ENCODE data around the gene COX15. TPM values are rescaled to one million over a fixed set of nuclear protein-coding genes. Genes with fewer than 3 reads are reported as not detected.
A peak's percentile ranks its signal among the peaks of the same experiment; 100 is the strongest.

The COX15 gene
- total and polyA plus RNA-seq, 2 donors (not counting 3 experiments of a cell fraction or from before 2014, with no cell fraction given) = 16.6 to 34.6 TPM

GRCh38 chr10:99754670-99755069, 22.7 kb upstream of the COX15 start:
- intact Hi-C loops (cut with micrococcal nuclease) = no loop called here
- no peak overlapping the region for H3K9ac ChIP-seq (replicated peaks; ENCODE audit: extremely low read depth, insufficient read depth, low read length)
- dilution Hi-C loops (cut with MboI; ENCODE audit: extremely low pct_ligation_motif_present, low sequenced_read_pairs) = loop anchor here (10.0 kb wide), 1 partner anchor 50 kb away; no protein-coding TSS in a partner anchor
- ChIA-PET POLR2A (no interaction called here), CTCF (interaction anchor here (1.0 kb wide), 2 partner anchors 38 to 91 kb away, joined by 3 to 5 read pairs; no protein-coding TSS in a partner anchor)
- H3K4me1 ChIP-seq (ENCODE audit: control insufficient read depth, extremely low read depth, insufficient read depth, low read length) = no peaks in the 10 kb centered on the region
- no peak overlapping the region for H2AFZ ChIP-seq (ENCODE audit: low read depth, low read length)
- H3K79me2 ChIP-seq (ENCODE audit: control insufficient read depth, insufficient read depth, low read length) = no peaks in the 10 kb centered on the region
- no peak overlapping the region for H3K4me3 ChIP-seq (replicated peaks in 1 of 3; ENCODE audit: insufficient read depth in 1 of 3, low read depth in 1 of 3, low read length in 3 of 3)
- DNase-seq (ENCODE audit: low read depth, low spot score) (peak; percentile 14), FAIRE-seq (no peak)
- H3K9me3 ChIP-seq (replicated peaks; ENCODE audit: control insufficient read depth, insufficient read depth, low read length) = no peaks in the 10 kb centered on the region
- H3K9me1 ChIP-seq (replicated peaks; ENCODE audit: control insufficient read depth, extremely low read depth, insufficient read depth, low read length) = no peaks in the 10 kb centered on the region
- no peaks in the 10 kb centered on the region for H3K27me3 ChIP-seq (ENCODE audit: control insufficient read depth in 2 of 2, insufficient read depth in 2 of 2, low read length in 2 of 2)
- H3K4me2 ChIP-seq (ENCODE audit: insufficient read depth, low read length) = no peak overlapping the region
- peak; percentile 58 for TF ChIP-seq FOS (IDR thresholded peaks at IDR 0.05; ENCODE audit: borderline replicate concordance, insufficient read depth, low read length)
- no peak for TF ChIP-seq MYC (IDR thresholded peaks at IDR 0.05; ENCODE audit: low read depth, low read length)
- no peak for TF ChIP-seq JUN (IDR thresholded peaks at IDR 0.05; ENCODE audit: borderline replicate concordance, insufficient read depth, insufficient read length, low read depth)
- TF ChIP-seq POLR2AphosphoS5 (IDR thresholded peaks at IDR 0.05; ENCODE audit: insufficient read depth, low read depth, low read length) = no peak
- no peaks in the 10 kb centered on the region for H4K20me1 ChIP-seq (replicated peaks; ENCODE audit: control insufficient read depth, extremely low read depth, insufficient read depth, low read length)
- BruUV-seq (replicated peaks) = no TSS peak
- no peak overlapping the region for H3K27ac ChIP-seq (ENCODE audit: insufficient read depth, low read depth, low read length)
- H3K36me3 ChIP-seq (ENCODE audit: control insufficient read depth in 2 of 2, extremely low read depth in 1 of 2, insufficient read depth in 2 of 2, low read length in 2 of 2) = peaks cover 8 to 11% of the 10 kb centered on the region in 2 experiments

- Histone ChIP-seq H3K9me3 (replicated peaks; ENCODE audit: control insufficient read depth, insufficient read depth, low read length) (no peaks in the 10 kb centered on the region), H3K9ac (replicated peaks; ENCODE audit: extremely low read depth, insufficient read depth, low read length) (no peak overlapping the region), H3K4me2 (ENCODE audit: insufficient read depth, low read length) (no peak overlapping the region), H3K27ac (ENCODE audit: insufficient read depth, low read depth, low read length) (no peak overlapping the region), H3K36me3 (ENCODE audit: control insufficient read depth in 2 of 2, extremely low read depth in 1 of 2, insufficient read depth in 2 of 2, low read length in 2 of 2) (peaks cover 9 to 14% of the 10 kb centered on the region in 2 experiments), H4K20me1 (replicated peaks; ENCODE audit: control insufficient read depth, extremely low read depth, insufficient read depth, low read length) (no peaks in the 10 kb centered on the region), H3K27me3 (ENCODE audit: control insufficient read depth in 2 of 2, insufficient read depth in 2 of 2, low read length in 2 of 2) (no peaks in the 10 kb centered on the region), H3K9me1 (replicated peaks; ENCODE audit: control insufficient read depth, extremely low read depth, insufficient read depth, low read length) (no peaks in the 10 kb centered on the region), H3K4me1 (ENCODE audit: control insufficient read depth, extremely low read depth, insufficient read depth, low read length) (no peaks in the 10 kb centered on the region), H2AFZ (ENCODE audit: low read depth, low read length) (no peak overlapping the region), H3K79me2 (ENCODE audit: control insufficient read depth, insufficient read depth, low read length) (peaks cover 1% of the 10 kb centered on the region), H3K4me3 (replicated peaks in 1 of 3; ENCODE audit: insufficient read depth in 1 of 3, low read depth in 1 of 3, low read length in 3 of 3) (no peak overlapping the region)
- POLR2A ChIA-PET = no interaction called here
- dilution Hi-C loops (cut with MboI; ENCODE audit: extremely low pct_ligation_motif_present, low sequenced_read_pairs) (loop anchor here (10.0 kb wide), 1 partner anchor 54 kb away; no protein-coding TSS in a partner anchor), intact Hi-C loops (cut with micrococcal nuclease) (no loop called here)
- DNase-seq (ENCODE audit: low read depth, low spot score) = no peak
- no peak for TF ChIP-seq MYC (IDR thresholded peaks at IDR 0.05; ENCODE audit: low read depth, low read length)
- no peak for TF ChIP-seq CTCF (IDR thresholded peaks at IDR 0.05; ENCODE audit: extremely low read depth in 1 of 2, insufficient read depth in 1 of 2, low read depth in 1 of 2, low read length in 2 of 2)
- no peak for TF ChIP-seq POLR2A (IDR thresholded peaks at IDR 0.05; ENCODE audit: low read depth, low read length)
- no peak for TF ChIP-seq POLR2AphosphoS5 (IDR thresholded peaks at IDR 0.05; ENCODE audit: insufficient read depth, low read depth, low read length)
- no peak for TF ChIP-seq GATA2 (IDR thresholded peaks at IDR 0.05; ENCODE audit: insufficient read depth, insufficient read length, low read depth, low read length)
- TF ChIP-seq EZH2 (IDR thresholded peaks at IDR 0.05; ENCODE audit: borderline replicate concordance, low read depth, low read length, severe bottlenecking) = no peak
- no peak for TF ChIP-seq FOS (IDR thresholded peaks at IDR 0.05; ENCODE audit: borderline replicate concordance, insufficient read depth, low read length)
- no peak for TF ChIP-seq JUN (IDR thresholded peaks at IDR 0.05; ENCODE audit: borderline replicate concordance, insufficient read depth, insufficient read length, low read depth)
- TF ChIP-seq MAX (IDR thresholded peaks at IDR 0.05; ENCODE audit: insufficient read depth, insufficient read length) = no peak
- CTCF ChIA-PET = no interaction called here
- no TSS peak for BruUV-seq (replicated peaks)
- no peak for FAIRE-seq
Observed at GRCh38 chr10:99750641-99751040, 18.7 kb upstream of the COX15 start.
